HG03103 (cell line): ENCODE results near the gene EVL.

Experiments
- ATAC-seq: cut with Tn5 transposase; IDR thresholded peaks from one replicate; pipeline ENCODE4 v1.9.1; 2021; ENCODE audit warnings: low read depth; ENCODE audit not compliant: unreplicated experiment

The EVL gene

GRCh38 chr14:100080206-100080605 is 15.0 kb downstream of the EVL start:
- ATAC-seq = no peak

GRCh38 chr14:100081997-100082625 is 16.9 kb downstream of the EVL start:
- ATAC-seq = no peak

- no peak for ATAC-seq
Measured at GRCh38 chr14:100082723-100083122, 17.5 kb downstream of the EVL start.

- no peak for ATAC-seq
Measured at GRCh38 chr14:100083706-100084105, 18.5 kb downstream of the EVL start.

GRCh38 chr14:100084591-100084990 is 19.4 kb downstream of the EVL start:
- ATAC-seq = no peak

- ATAC-seq = no peak
Measured at GRCh38 chr14:100085462-100085861, 20.2 kb downstream of the EVL start.

GRCh38 chr14:100086361-100086760 is 21.1 kb downstream of the EVL start:
- no peak for ATAC-seq

- ATAC-seq = no peak
Measured at GRCh38 chr14:100088226-100088625, 23.0 kb downstream of the EVL start.

- ATAC-seq = no peak
Measured at GRCh38 chr14:100091386-100091785, 26.2 kb downstream of the EVL start.

- no peak for ATAC-seq
Measured at GRCh38 chr14:100092832-100093231, 27.6 kb downstream of the EVL start.

- ATAC-seq = no peak
Measured at GRCh38 chr14:100093319-100093718, 28.1 kb downstream of the EVL start.

- no peak for ATAC-seq
Measured at GRCh38 chr14:100096656-100097055, 31.4 kb downstream of the EVL start.

- no peak for ATAC-seq
Measured at GRCh38 chr14:100098171-100098570, 32.9 kb downstream of the EVL start.

GRCh38 chr14:100100032-100100703 is 34.9 kb downstream of the EVL start:
- no peak for ATAC-seq

- ATAC-seq = no peak
Measured at GRCh38 chr14:100102156-100102785, 37.0 kb downstream of the EVL start.

- no peak for ATAC-seq
Measured at GRCh38 chr14:100103250-100104005, 38.2 kb downstream of the EVL start.

- no peak for ATAC-seq
Measured at GRCh38 chr14:100104006-100104352, 38.8 kb downstream of the EVL start.

- ATAC-seq = no peak
Measured at GRCh38 chr14:100104523-100105300, 39.5 kb downstream of the EVL start.

GRCh38 chr14:100105357-100106169 is 40.3 kb downstream of the EVL start:
- no peak for ATAC-seq
